NCI-H69 (cell line): ENCODE measurements around the gene GALNT14.
"Not testable (repeated sequence)": the region's sequence is repeated elsewhere in the genome, so short reads cannot be mapped to it uniquely, and the experiment has no call there.

Source experiments
- DNase-seq: peaks from one replicate; lab custom pipeline; 2025; lab: John Stamatoyannopoulos, UW

Gene GALNT14

DNA sequence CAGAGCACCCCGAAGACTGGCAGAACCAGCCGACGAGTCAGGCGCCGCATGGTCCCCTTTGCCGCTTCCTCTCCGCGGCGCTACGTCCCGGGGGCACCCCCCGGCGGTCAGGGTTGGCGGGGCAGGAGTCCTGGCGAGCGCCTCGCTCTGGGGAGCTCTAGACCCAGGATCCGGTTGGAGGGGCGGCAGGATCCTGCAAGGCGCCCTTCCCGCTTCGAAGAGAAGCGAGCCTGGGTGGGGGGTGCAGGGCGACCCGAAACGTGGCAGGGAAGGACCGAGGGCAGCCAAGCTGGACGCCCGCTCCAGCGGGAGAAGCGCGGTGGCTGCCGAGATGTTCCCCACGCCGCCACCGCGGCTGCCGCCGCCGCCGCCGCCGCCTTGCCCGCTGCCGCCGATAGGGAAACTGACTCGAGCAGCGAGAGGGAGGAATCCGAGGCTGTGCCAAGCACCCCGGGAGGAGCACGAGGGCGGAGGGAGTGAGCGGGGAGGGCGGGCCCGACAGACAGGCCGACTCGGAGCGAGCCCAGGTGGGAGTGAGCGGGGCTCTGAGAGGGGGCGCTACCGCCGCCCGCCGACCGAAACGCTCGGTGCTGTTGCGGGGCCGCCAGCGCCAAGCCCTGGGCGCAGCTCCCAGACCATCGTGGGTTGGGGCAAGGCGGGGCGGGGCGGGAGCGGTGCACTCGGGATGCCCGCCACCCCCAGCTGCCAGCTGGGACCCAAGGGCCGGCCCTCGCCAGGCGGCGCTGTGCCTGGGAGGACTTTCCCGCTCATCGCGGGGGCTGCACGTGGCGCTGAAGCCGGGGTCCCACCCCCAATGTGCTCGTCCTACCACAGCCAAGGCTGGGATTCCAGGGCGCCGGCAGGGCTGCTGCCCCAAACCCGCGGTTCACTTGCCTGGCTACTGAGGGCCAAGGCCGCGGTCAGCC is at the start of gene GALNT14:
GALNT14 (minus strand) TSS at position 404 of the 926 bp plus-strand sequence; CDS start at position 50, 354 bp downstream.
- DNase-seq: peak; percentile 59

DNA sequence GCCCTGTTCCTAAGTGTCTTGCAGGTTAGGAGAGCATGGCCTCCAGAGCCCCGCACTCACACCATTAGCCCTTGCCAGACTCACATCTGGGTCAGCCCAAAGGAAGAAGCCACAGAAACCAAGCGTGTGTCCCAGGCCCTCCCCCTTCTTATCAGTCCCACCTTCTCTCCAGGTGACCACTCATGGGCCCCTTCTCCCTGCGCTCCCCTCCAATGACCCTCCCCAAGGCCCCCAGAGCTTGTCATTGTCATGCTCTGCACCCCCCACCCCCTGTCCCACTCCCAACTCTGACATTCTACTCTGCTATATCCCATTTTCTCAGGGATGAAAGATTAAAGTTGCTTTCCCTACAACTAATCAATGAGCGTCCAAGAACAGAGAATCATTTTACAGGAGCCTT is 48.9 kb upstream of the GALNT14 start:
- DNase-seq: no peak

DNA sequence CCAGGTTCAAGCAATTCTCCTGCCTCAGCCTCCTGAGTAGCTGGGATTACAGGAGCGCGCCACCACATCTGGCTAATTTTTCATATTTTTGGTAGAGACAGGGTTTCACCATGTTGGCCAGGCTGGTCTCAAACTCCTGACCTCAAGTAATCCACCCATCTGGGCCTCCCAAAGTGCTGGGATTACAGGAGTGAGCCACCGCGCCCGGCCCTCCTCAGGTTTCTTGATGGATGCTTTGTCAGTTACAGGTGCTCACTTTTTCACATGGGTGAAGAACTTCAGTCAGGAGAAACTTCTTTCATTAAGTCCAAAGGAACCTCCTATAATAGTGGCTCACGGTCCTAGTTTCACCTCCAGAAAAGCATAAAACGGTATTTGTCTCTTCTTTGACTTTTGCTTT is 45.7 kb upstream of the GALNT14 start:
- DNase-seq: not testable (repeated sequence)

GRCh38 chr2:31176742-31177141 is 38.5 kb upstream of the GALNT14 start:
- no peak for DNase-seq

GRCh38 chr2:31171142-31171541 is 32.9 kb upstream of the GALNT14 start:
- no peak for DNase-seq

- DNase-seq: peak; percentile 66
These were observed 31.9 kb upstream of the GALNT14 start for GRCh38 chr2:31170071-31170698.

DNA sequence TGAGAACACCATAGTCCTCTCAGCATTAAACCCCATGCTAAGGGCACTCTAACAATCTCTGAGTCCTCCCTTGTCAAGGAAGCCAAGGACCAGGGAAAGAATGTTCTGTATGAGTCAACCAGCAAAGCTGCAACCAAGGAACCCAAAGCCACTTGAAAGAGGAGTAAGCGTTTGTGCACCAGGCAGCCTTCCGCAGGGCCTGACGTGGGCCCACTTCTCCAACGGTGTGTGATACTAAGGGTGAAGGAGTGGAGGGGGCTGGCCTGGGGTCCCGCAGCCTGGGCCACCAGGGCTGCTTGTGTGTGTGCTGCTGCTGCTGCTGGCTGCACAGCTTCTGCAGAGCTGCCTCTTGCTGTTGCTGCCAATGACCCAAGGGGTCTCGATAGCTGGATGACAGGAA is 30.1 kb upstream of the GALNT14 start:
- DNase-seq: no peak

DNA sequence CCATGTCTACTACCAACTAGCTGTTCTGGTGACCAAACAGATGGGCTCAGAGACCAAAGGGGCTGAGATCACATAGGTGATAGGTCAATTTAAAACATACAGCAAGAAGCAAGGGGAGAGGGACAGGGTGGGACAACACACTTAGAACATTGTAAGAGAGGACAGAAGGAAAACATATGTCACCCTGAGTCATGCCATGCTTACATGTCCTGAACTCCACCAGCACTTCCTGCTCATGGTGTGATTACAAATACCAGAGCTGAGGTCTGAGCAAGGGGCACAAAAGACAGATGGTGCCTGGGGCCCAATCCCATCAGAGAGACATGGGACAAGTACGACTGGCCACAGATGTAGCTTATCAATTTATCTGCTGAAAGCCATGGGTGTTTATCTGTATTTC is 28.7 kb upstream of the GALNT14 start:
- DNase-seq: no peak

DNA sequence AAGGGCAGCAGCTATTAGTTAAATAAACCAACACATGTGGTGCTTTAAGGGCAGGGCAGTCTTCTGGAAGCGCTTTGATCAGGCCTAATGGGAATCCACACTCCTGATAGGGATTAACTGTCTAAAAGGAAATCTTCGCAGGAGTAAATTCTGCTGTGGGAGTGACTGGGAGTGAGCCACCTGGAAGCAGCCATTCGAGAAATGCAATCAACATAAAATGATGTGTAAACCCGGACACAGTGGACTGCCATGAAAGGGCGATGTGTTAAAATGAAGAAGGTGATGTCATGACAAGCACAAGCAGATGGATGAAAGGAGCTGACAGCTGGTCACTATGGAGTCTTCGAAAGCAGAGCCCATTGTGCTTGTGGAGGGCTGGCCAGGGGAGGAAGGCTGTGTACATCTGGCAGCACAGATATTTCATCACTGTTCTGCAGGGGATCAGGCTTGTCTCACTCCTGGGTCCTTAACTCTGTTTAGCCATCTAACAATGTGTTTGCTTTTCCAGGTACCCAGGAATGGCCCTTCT is 24.8 kb upstream of the GALNT14 start:
- peak; percentile 81 for DNase-seq

DNA sequence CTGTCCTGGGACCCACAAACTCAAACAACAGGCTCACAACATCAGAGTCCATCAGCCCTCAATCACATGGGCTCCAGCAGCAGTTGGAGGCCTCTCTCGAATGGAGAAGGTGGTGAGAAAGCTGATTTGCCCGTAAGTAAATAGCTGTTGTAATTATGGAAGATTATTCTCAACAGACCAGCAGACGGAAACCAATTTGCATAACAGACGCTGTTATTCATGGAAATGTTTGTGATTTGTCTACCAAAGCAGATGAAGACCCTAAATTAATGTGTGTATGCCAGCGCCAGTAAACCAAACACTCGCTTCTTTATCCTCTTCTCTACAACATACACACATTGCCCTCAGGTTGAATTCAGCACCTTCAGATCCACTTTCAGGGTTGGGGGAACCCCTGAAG is 23.4 kb upstream of the GALNT14 start:
- DNase-seq: peak; percentile 30

DNA sequence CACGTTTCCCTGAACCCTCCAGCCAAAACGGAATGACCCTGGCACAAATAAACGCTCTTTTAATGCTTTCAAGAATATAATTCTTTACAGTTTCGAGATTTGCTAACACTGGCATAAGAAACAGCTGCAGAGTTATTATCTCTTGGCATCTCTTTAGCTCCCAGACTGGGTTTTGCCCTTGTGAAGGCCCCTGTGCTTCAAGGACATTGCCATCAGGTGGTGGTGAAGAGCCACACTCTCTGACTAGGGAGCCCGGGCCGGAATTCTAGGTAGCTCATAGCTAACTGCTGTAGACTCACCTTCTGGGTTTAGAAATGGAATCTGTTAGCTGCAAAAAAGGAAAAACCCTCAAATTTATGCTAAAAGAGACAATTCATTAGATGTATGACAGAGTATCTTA is 13.3 kb upstream of the GALNT14 start:
- DNase-seq: no peak

GRCh38 chr2:31150120-31150670 is 12.0 kb upstream of the GALNT14 start:
- no peak for DNase-seq

DNA sequence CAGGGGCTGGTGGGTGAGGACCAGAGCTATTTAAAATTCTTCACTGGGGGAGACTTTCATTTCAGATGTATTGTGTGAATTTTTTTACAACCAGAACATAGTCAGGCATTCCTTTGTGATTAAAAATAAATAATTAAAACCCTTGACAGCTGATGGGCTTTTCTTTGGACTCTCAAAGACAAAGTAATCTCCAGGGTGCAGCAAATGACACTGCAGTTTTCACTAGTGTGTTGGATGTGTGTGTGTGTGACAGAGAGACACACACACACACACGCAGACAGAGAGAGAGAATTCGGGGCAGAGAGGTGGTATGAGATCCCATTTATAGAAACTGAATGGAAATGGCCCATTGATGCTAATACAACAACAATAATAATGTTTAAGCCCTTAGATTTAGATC is 10.3 kb upstream of the GALNT14 start:
- DNase-seq: no peak

- DNase-seq: no peak
These were observed 9.4 kb upstream of the GALNT14 start for GRCh38 chr2:31147645-31148044.

- DNase-seq: no peak
These were observed 3.9 kb upstream of the GALNT14 start for GRCh38 chr2:31142110-31142509.

GRCh38 chr2:31141443-31142085 is 3.3 kb upstream of the GALNT14 start:
- no peak for DNase-seq

DNA sequence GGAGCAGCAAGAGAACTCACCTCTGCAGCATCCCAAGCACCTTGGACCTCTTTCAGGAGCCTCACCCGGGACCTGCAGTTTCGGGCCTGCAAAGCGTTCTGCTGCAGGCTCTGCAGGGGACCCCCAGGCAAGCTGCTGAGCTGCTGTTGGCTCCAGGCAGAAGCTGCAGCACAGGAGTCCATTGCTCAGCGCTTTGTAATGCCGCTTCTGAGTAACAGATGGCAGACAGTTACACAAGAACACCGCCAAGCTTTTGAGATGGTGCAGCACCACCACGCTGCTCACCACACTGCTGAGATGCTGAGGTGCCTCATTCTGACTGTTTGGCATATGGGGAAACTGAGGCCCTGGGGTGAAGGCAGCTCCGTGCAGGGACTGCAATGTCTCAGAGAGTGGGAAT is 1.9 kb upstream of the GALNT14 start:
- peak; percentile 1 for DNase-seq

- no peak for DNase-seq
These were observed 1.4 kb upstream of the GALNT14 start for GRCh38 chr2:31139671-31140070.

- peak; percentile 23 for DNase-seq
These were observed 816 bp downstream of the GALNT14 start for GRCh38 chr2:31137211-31138036.

DNA sequence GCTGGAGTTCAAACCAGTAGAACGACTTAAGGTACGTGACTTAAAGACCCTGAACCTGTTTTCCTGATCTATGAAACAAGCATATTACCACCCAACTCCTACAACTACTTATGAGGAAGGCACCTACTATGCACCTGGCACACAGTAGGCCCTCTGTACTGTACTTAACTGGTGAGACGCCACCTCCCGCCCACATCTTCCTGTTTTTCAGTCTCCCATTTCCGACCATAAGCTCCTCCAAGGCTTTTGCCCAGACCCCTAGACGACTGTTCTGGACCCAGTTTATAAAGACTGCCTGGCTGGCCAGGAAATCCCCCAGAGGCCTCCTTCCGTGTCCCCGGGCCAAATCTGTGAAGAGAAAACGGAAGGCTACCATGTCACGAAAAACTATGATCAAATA is 1.5 kb downstream of the GALNT14 start:
- DNase-seq: peak; percentile 9

DNA sequence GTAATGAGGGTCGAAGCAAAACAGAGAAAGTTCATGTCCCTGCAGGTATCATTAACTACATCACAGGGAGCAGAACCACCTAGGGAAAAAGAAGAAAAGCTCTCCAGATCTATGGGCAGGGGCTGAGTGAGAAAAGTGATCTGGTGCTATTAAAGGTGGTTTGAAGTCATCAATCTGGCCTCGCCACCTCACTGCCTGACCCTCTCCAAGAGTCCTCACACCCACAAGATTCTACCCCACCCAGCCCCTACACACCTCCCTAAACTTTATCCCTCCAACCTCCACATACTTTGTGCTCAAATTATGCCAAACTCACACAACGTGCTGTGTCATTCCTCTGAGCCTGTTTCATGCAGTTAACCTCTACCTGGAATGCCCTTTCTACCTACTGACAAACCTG is 2.2 kb downstream of the GALNT14 start:
- no peak for DNase-seq
